Fibroblast of lung (primary cell): ENCODE data around the gene ETV6.

Experiments
- EZH2 ChIP-seq: IDR thresholded peaks from 2 replicates; pipeline ENCODE4 v1.5.1; 2012; ENCODE audit warnings: low read length, control low read depth, mild to moderate bottlenecking; ENCODE audit errors: missing control alignments
- TF ChIP-seq, protein P1 (sequence below), 2 donors: IDR thresholded peaks in 1 of 2; conservative IDR thresholded peaks in 1 of 2; 1 replicate in 1 of 2; 2 replicates in 1 of 2; pipeline ENCODE4 v1.5.1; 2011 to 2012; ENCODE audit warnings: low read length in 2 of 2, control low read depth in 1 of 2, inconsistent platforms in 1 of 2, low read depth in 1 of 2, mild to moderate bottlenecking in 1 of 2

GRCh38 chr12:11799502-11799873 is 150.0 kb downstream of the ETV6 start:
- TF ChIP-seq, protein P1, sequence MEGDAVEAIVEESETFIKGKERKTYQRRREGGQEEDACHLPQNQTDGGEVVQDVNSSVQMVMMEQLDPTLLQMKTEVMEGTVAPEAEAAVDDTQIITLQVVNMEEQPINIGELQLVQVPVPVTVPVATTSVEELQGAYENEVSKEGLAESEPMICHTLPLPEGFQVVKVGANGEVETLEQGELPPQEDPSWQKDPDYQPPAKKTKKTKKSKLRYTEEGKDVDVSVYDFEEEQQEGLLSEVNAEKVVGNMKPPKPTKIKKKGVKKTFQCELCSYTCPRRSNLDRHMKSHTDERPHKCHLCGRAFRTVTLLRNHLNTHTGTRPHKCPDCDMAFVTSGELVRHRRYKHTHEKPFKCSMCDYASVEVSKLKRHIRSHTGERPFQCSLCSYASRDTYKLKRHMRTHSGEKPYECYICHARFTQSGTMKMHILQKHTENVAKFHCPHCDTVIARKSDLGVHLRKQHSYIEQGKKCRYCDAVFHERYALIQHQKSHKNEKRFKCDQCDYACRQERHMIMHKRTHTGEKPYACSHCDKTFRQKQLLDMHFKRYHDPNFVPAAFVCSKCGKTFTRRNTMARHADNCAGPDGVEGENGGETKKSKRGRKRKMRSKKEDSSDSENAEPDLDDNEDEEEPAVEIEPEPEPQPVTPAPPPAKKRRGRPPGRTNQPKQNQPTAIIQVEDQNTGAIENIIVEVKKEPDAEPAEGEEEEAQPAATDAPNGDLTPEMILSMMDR (conservative IDR thresholded peaks at IDR 0.05 in 1 of 2, IDR thresholded peaks at IDR 0.05 in 1 of 2; ENCODE audit: low read depth in 1 of 2, low read length in 2 of 2) = no peak
- TF ChIP-seq EZH2 = no peak
